ENCODE measurements around the gene TUBB1. TPM values are rescaled to one million over a fixed set of nuclear protein-coding genes. Genes with fewer than 3 reads are reported as not detected.

The TUBB1 gene
- total and polyA plus RNA-seq, 4 donors: 0.64 to 6.8 (median 3.7) TPM

GRCh38 chr20:59022754-59023153, 3.5 kb downstream of the TUBB1 start:
- DNase-seq (no peak), ATAC-seq (ENCODE audit: insufficient read depth, low FRiP score) (no peak)
- Histone ChIP-seq H3K36me3 (ENCODE audit: control insufficient read depth in 4 of 4, insufficient read depth in 4 of 4, low read length in 4 of 4) (peaks cover 12 to 30% (median 14%) of the 10 kb centered on the region in 4 donors), H3K27ac (ENCODE audit: low read depth in 1 of 2, low read length in 1 of 2) (no peak overlapping the region), H3K9ac (ENCODE audit: insufficient read depth in 1 of 2, low read length in 2 of 2) (no peak overlapping the region), H3K4me3 (no peak overlapping the region), H3K27me3 (ENCODE audit: control insufficient read depth in 3 of 3, insufficient read depth in 3 of 3, low read length in 2 of 3) (no peaks in the 10 kb centered on the region), H3K4me1 (ENCODE audit: control insufficient read depth in 5 of 5, insufficient read depth in 5 of 5, low read length in 5 of 5) (no peaks in the 10 kb centered on the region), H3K9me3 (ENCODE audit: control insufficient read depth in 4 of 4, insufficient read depth in 3 of 4, low read length in 3 of 4) (no peaks in the 10 kb centered on the region)
- TF ChIP-seq CTCF (IDR thresholded peaks at IDR 0.05; ENCODE audit: control extremely low read depth, extremely low read depth): no peak
- 96 to 97% methylated on average over 15 of the region's 15 CpGs for WGBS, 2 donors

- no peak for TF ChIP-seq CTCF (IDR thresholded peaks at IDR 0.05; ENCODE audit: control extremely low read depth, extremely low read depth)
- Histone ChIP-seq H3K9me3 (ENCODE audit: control insufficient read depth in 4 of 4, insufficient read depth in 3 of 4, low read length in 3 of 4) (no peaks in the 10 kb centered on the region), H3K36me3 (ENCODE audit: control insufficient read depth in 4 of 4, insufficient read depth in 4 of 4, low read length in 4 of 4) (peaks cover 13 to 30% (median 16%) of the 10 kb centered on the region in 4 donors), H3K9ac (ENCODE audit: insufficient read depth in 1 of 2, low read length in 2 of 2) (no peak overlapping the region), H3K4me3 (no peak overlapping the region), H3K27me3 (ENCODE audit: control insufficient read depth in 3 of 3, insufficient read depth in 3 of 3, low read length in 2 of 3) (no peaks in the 10 kb centered on the region), H3K4me1 (ENCODE audit: control insufficient read depth in 5 of 5, insufficient read depth in 5 of 5, low read length in 5 of 5) (peaks cover 0 to 3% (median under 1%) of the 10 kb centered on the region in 5 donors), H3K27ac (ENCODE audit: low read depth in 1 of 2, low read length in 1 of 2) (no peak overlapping the region)
- ATAC-seq (ENCODE audit: insufficient read depth, low FRiP score): no peak
- no peak for DNase-seq
- 96 to 97% methylated on average over 13 of the region's 13 CpGs for WGBS, 2 donors
These were observed 4.4 kb downstream of the TUBB1 start for GRCh38 chr20:59023616-59024015.

- Histone ChIP-seq H3K9ac (ENCODE audit: insufficient read depth in 1 of 2, low read length in 2 of 2) (no peak overlapping the region), H3K4me1 (ENCODE audit: control insufficient read depth in 5 of 5, insufficient read depth in 5 of 5, low read length in 5 of 5) (peaks cover 0 to 7% (median 6%) of the 10 kb centered on the region in 5 donors), H3K9me3 (ENCODE audit: control insufficient read depth in 4 of 4, insufficient read depth in 3 of 4, low read length in 3 of 4) (no peaks in the 10 kb centered on the region), H3K27ac (ENCODE audit: low read depth in 1 of 2, low read length in 1 of 2) (no peak overlapping the region), H3K36me3 (ENCODE audit: control insufficient read depth in 4 of 4, insufficient read depth in 4 of 4, low read length in 4 of 4) (peaks cover 17 to 32% (median 18%) of the 10 kb centered on the region in 4 donors), H3K27me3 (ENCODE audit: control insufficient read depth in 3 of 3, insufficient read depth in 3 of 3, low read length in 2 of 3) (no peaks in the 10 kb centered on the region), H3K4me3 (no peak overlapping the region)
- no peak for DNase-seq
- TF ChIP-seq CTCF (IDR thresholded peaks at IDR 0.05; ENCODE audit: control extremely low read depth, extremely low read depth): no peak
- no peak for ATAC-seq (ENCODE audit: insufficient read depth, low FRiP score)
- 95 to 97% methylated on average over 24 of the region's 24 CpGs for WGBS, 2 donors
These were observed 4.9 kb downstream of the TUBB1 start for GRCh38 chr20:59024111-59024530.

GRCh38 chr20:59025086-59025485, 5.9 kb downstream of the TUBB1 start:
- peaks cover 18 to 32% (median 21%) of the 10 kb centered on the region in 4 donors for H3K36me3 ChIP-seq (ENCODE audit: control insufficient read depth in 4 of 4, insufficient read depth in 4 of 4, low read length in 4 of 4)
- no peaks in the 10 kb centered on the region for H3K27me3 ChIP-seq (ENCODE audit: control insufficient read depth in 3 of 3, insufficient read depth in 3 of 3, low read length in 2 of 3)
- DNase-seq (no peak), ATAC-seq (ENCODE audit: insufficient read depth, low FRiP score) (no peak)
- H3K4me3 ChIP-seq: no peak overlapping the region
- no peak overlapping the region for H3K27ac ChIP-seq (ENCODE audit: low read depth in 1 of 2, low read length in 1 of 2)
- TF ChIP-seq CTCF (IDR thresholded peaks at IDR 0.05; ENCODE audit: control extremely low read depth, extremely low read depth): no peak
- no peaks in the 10 kb centered on the region for H3K9me3 ChIP-seq (ENCODE audit: control insufficient read depth in 4 of 4, insufficient read depth in 3 of 4, low read length in 3 of 4)
- H3K4me1 ChIP-seq (ENCODE audit: control insufficient read depth in 5 of 5, insufficient read depth in 5 of 5, low read length in 5 of 5): peaks cover 0 to 10% (median 8%) of the 10 kb centered on the region in 5 donors
- no peak overlapping the region for H3K9ac ChIP-seq (ENCODE audit: insufficient read depth in 1 of 2, low read length in 2 of 2)
- WGBS, 2 donors: 78 to 85% methylated on average over 2 of the region's 2 CpGs
